GM19238 (cell line): ENCODE results near the gene SLC17A7.
A peak's percentile ranks its signal among the peaks of the same experiment; 100 is the strongest.

Source experiments
- DNase-seq: peaks from one replicate; pipeline ENCODE4 v3.0.0; 2011; ENCODE audit warnings: low spot score; ENCODE audit not compliant: insufficient read length

The SLC17A7 gene

GRCh38 chr19:49409441-49410029, 31.8 kb downstream of the SLC17A7 start:
- DNase-seq: no peak

GRCh38 chr19:49408816-49409440, 32.4 kb downstream of the SLC17A7 start:
- DNase-seq: no peak

GRCh38 chr19:49407482-49408015, 33.8 kb downstream of the SLC17A7 start:
- no peak for DNase-seq

- DNase-seq: no peak
Observed at GRCh38 chr19:49407079-49407478, 34.2 kb downstream of the SLC17A7 start.

- DNase-seq: no peak
Observed at GRCh38 chr19:49403404-49404187, 37.7 kb downstream of the SLC17A7 start.

- no peak for DNase-seq
Observed at GRCh38 chr19:49400029-49400428, 41.3 kb downstream of the SLC17A7 start.

- no peak for DNase-seq
Observed at GRCh38 chr19:49398931-49399330, 42.4 kb downstream of the SLC17A7 start.

- no peak for DNase-seq
Observed at GRCh38 chr19:49398001-49398615, 43.2 kb downstream of the SLC17A7 start.

GRCh38 chr19:49396738-49397505, 44.4 kb downstream of the SLC17A7 start:
- no peak for DNase-seq

- DNase-seq: no peak
Observed at GRCh38 chr19:49395581-49396407, 45.5 kb downstream of the SLC17A7 start.

GRCh38 chr19:49393881-49394280, 47.4 kb downstream of the SLC17A7 start:
- no peak for DNase-seq

GRCh38 chr19:49391581-49392399, 49.5 kb downstream of the SLC17A7 start:
- DNase-seq: peak; percentile 84

GRCh38 chr19:49390929-49391359, 50.4 kb downstream of the SLC17A7 start:
- DNase-seq: no peak

- no peak for DNase-seq
Observed at GRCh38 chr19:49390131-49390928, 51.0 kb downstream of the SLC17A7 start.

GRCh38 chr19:49389406-49389805, 51.9 kb downstream of the SLC17A7 start:
- DNase-seq: no peak

GRCh38 chr19:49387936-49388372, 53.4 kb downstream of the SLC17A7 start, which contains the start of gene KASH5:
Gene KASH5 (plus strand): TSS chr19:49388249. CDS start chr19:49390884, 2,635 bp downstream.
- DNase-seq: no peak

- DNase-seq: no peak
Observed at GRCh38 chr19:49383599-49383998, 57.7 kb downstream of the SLC17A7 start.

GRCh38 chr19:49382639-49383038, 58.7 kb downstream of the SLC17A7 start:
- no peak for DNase-seq
